GM12891 (cell line): ENCODE measurements around the gene NFU1.

Experiments used
- DNase-seq: peaks from one replicate; pipeline ENCODE4 v3.0.0; 2011; ENCODE audit warnings: low spot score; ENCODE audit not compliant: insufficient read length
- FAIRE-seq: peaks from 2 replicates; lab custom pipeline; 2011; peaks lifted over from hg19 to GRCh38; lab: Jason Lieb, UNC
- PAX5 ChIP-seq: IDR thresholded peaks from 2 replicates; pipeline ENCODE4 v1.6.1; 2011; ENCODE audit warnings: low read length, moderate library complexity, mild to moderate bottlenecking; ENCODE audit not compliant: insufficient read depth, severe bottlenecking
- POLR2A ChIP-seq: IDR thresholded peaks from 2 replicates; pipeline ENCODE4 v1.6.1; 2011; ENCODE audit warnings: low read depth, low read length, control low read depth
- POLR2AphosphoS5 ChIP-seq: IDR thresholded peaks from 2 replicates; pipeline ENCODE4 v1.6.1; 2011; ENCODE audit warnings: low read depth, low read length, control low read depth
- POU2F2 ChIP-seq: IDR thresholded peaks from 2 replicates; pipeline ENCODE4 v1.6.1; 2011; ENCODE audit warnings: low read depth, mild to moderate bottlenecking, control low read depth, low read length, moderate library complexity
- SPI1 ChIP-seq: IDR thresholded peaks from 2 replicates; pipeline ENCODE4 v1.6.1; 2011; ENCODE audit warnings: low read depth, low read length, control low read depth
- TAF1 ChIP-seq: IDR thresholded peaks from 2 replicates; pipeline ENCODE4 v1.6.1; 2011; ENCODE audit warnings: low read depth, low read length, control low read depth

Gene NFU1

DNA sequence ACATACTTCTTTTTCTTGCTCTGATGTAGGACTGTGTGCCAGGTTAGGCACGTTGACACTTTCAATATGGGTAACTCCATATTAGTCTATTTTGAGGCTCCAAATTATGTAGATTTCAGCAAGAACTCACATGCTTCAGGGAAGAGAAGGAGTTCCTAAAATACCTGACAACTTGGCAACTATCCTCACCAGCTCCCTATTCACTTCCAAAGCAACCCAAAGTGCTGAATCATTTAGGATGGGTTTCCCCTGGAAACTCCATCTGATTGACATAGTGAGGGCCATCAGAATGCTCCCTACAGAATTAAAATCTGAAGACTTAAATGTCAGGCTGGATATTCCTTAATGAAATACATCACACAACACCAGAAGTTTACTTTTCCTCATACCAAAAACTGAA is 32.5 kb upstream of the NFU1 start:
- TF ChIP-seq SPI1 (no peak), POLR2A (no peak), TAF1 (no peak), POLR2AphosphoS5 (no peak), PAX5 (no peak), POU2F2 (no peak)
- no peak for DNase-seq
- no peak for FAIRE-seq

DNA sequence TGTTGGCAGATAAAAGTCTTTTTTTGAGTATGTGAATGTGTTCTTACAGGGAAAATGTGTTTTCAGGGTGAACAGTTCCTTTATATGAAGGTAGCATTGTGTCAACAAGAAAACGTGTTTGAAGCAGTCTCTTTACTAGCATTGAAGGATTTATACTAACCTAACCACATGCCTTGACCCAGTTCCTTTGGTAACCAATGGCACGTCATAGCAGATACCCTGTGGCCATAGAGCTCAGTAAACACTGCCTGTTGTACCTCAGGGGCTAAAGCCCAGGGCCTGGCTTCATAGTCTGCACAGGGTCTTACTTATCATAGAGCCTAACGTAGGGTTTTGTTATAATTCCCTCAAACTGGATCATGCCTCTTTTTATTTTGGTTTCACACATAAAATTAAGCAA is 32.1 kb upstream of the NFU1 start:
- DNase-seq (no peak), FAIRE-seq (no peak)
- TF ChIP-seq SPI1 (no peak), TAF1 (no peak), PAX5 (no peak), POLR2AphosphoS5 (no peak), POLR2A (no peak), POU2F2 (no peak)

DNA sequence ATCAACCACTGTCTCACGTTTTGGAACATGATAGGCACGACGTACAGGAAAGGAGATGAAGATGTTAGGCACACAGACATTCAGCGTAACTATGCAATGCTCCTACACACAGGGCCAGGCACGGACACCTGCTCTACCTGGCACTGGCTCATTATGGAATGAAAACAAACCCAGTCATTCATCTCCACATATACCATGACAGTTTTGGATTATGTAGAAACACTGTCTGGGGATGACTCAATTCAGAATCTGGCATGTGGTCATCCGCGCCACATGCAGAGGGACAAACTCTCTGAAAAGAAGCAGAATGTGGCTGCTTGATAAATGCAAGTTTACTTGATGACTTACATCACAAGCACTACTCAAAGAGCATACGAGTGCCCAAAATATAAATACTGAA is 29.5 kb upstream of the NFU1 start:
- DNase-seq (no peak), FAIRE-seq (no peak)
- no peak for TF ChIP-seq SPI1
- no peak for TF ChIP-seq PAX5
- TF ChIP-seq TAF1, result no peak
- no peak for TF ChIP-seq POU2F2
- TF ChIP-seq POLR2A, result no peak
- no peak for TF ChIP-seq POLR2AphosphoS5

- DNase-seq, result no peak
- TF ChIP-seq SPI1 (no peak), POU2F2 (no peak), TAF1 (no peak), POLR2A (no peak), POLR2AphosphoS5 (no peak), PAX5 (no peak)
- FAIRE-seq, result no peak
Measured at GRCh38 chr2:69465513-69466456, 28.6 kb upstream of the NFU1 start.

GRCh38 chr2:69464575-69464974 is 27.3 kb upstream of the NFU1 start:
- DNase-seq (no peak), FAIRE-seq (no peak)
- TF ChIP-seq POLR2AphosphoS5, result no peak
- no peak for TF ChIP-seq POLR2A
- no peak for TF ChIP-seq SPI1
- no peak for TF ChIP-seq PAX5
- TF ChIP-seq TAF1, result no peak
- TF ChIP-seq POU2F2, result no peak

DNA sequence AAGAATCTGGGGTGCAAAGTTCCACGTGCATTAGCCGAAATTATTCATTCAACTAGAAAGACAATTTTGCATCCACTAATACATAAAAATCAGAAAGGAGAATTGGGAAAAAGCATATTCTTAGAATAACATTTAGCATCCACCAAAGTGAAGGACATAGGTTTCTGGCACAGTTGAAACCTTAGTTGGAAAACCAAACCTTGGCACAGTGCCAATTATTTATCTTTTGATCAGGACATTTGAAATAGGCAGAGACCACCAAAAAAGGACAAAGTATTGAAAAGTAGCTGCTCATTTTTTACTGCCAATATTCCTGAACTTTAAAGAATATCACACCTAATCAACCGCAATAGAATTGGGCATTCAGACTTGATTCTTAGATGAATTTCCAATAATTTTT is 25.5 kb upstream of the NFU1 start:
- TF ChIP-seq SPI1 (no peak), POLR2AphosphoS5 (no peak), POLR2A (no peak), POU2F2 (no peak), TAF1 (no peak), PAX5 (no peak)
- DNase-seq (no peak), FAIRE-seq (no peak)

- FAIRE-seq, result no peak
- TF ChIP-seq SPI1 (no peak), TAF1 (no peak), POU2F2 (no peak), POLR2A (no peak), PAX5 (no peak), POLR2AphosphoS5 (no peak)
Measured at GRCh38 chr2:69461404-69461803, 24.2 kb upstream of the NFU1 start.

GRCh38 chr2:69459936-69460335 is 22.7 kb upstream of the NFU1 start:
- DNase-seq (no peak), FAIRE-seq (no peak)
- TF ChIP-seq TAF1 (no peak), POU2F2 (no peak)

More at GRCh38 chr2:69461404-69461803, 24.2 kb upstream of the NFU1 start:
- DNase-seq, result no peak

DNA sequence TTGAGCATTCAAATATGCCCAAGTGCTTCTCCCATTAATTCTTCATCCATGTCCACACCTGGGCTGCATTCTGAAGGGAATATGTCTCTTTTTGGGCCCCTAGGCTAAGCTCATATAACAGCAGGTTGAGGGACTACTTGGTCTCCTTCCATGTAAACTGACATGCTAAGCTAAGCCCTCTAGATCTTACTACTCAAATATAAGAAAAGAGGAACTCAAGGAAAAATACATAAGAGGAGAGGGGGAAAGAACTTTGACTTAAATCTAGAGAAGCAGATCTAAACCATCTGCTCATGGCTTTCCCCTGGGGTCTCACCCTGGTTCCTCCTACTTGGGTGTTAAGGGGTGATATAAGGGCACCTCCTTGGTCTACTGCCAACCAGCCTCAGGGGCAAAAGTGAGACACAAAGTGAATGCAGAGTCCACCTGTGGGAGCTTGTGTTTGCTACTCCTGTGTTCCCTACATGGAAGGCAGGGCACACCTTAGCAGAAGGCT is 19.8 kb upstream of the NFU1 start:
- no peak for TF ChIP-seq TAF1
- no peak for TF ChIP-seq PAX5
- peak; percentile 60; the same call in 1 of the 2 replicates for TF ChIP-seq SPI1
- no peak for TF ChIP-seq POU2F2
- no peak for TF ChIP-seq POLR2A
- DNase-seq (no peak), FAIRE-seq (no peak)
